ENCODE measurements around the gene CDKN3.

CDKN3 gene

DNA sequence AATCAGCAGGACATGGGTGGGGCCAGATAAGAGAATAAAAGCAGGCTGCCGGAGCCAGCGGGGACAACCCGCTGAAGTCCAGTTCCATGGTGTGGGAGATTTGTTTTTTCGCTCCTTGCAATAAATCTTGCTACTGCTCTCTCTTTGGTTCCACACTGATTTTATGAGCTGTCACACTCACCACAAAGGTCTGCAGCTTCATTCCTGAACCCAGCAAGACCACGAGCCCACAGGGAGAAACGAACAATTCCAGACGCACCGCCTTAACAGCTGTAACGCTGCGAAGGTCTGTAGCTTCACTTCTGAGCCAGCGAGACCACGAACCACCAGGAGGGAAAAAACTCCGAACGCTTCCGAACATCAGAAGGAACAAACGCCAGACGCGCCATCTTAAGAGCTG lies 47.2 kb downstream of the CDKN3 start:
- TF ChIP-seq, protein P1, sequence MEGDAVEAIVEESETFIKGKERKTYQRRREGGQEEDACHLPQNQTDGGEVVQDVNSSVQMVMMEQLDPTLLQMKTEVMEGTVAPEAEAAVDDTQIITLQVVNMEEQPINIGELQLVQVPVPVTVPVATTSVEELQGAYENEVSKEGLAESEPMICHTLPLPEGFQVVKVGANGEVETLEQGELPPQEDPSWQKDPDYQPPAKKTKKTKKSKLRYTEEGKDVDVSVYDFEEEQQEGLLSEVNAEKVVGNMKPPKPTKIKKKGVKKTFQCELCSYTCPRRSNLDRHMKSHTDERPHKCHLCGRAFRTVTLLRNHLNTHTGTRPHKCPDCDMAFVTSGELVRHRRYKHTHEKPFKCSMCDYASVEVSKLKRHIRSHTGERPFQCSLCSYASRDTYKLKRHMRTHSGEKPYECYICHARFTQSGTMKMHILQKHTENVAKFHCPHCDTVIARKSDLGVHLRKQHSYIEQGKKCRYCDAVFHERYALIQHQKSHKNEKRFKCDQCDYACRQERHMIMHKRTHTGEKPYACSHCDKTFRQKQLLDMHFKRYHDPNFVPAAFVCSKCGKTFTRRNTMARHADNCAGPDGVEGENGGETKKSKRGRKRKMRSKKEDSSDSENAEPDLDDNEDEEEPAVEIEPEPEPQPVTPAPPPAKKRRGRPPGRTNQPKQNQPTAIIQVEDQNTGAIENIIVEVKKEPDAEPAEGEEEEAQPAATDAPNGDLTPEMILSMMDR (IDR thresholded peaks at IDR 0.05; ENCODE audit: insufficient read depth, low read length, poor library complexity, severe bottlenecking) = no peak
- DNase-seq (ENCODE audit: extremely low read depth, insufficient read length) = no peak
- no peak overlapping the region for H3K4me3 ChIP-seq (replicated peaks; ENCODE audit: low read depth, low read length)

DNA sequence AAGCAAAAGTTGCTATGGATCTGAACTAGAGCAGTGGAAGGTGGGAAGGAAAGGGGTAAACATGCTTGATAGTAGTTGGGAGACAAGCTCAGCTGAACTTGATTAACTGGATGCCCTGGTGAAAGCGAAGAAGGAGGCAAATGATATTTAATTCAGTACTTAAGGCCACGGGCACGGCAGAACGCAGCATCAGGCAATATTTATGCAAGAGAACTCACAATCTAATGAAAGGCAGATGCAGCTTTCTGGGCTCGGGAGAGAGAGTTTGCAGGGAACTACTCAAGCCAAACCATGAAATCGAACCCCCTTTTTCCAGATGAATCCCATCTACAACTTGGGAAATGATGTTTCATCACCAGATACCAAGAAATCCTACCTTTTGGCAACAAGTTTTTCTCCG lies 47.9 kb downstream of the CDKN3 start:
- H3K27me3 ChIP-seq (replicated peaks; ENCODE audit: control insufficient read depth, insufficient read depth, low read length) = no peaks in the 10 kb centered on the region; the same call in 1 of the 2 replicates
- no peak overlapping the region for H3K4me3 ChIP-seq (replicated peaks; ENCODE audit: low read depth, low read length)
- TF ChIP-seq, protein P1 (IDR thresholded peaks at IDR 0.05; ENCODE audit: insufficient read depth, low read length, poor library complexity, severe bottlenecking) = no peak
- DNase-seq (ENCODE audit: extremely low read depth, insufficient read length) = no peak
- H3K36me3 ChIP-seq (ENCODE audit: control insufficient read depth, insufficient read depth, low read length) = no peaks in the 10 kb centered on the region

More for the DNA sequence above, 47.2 kb downstream of the CDKN3 start:
- Histone ChIP-seq H3K27me3 (replicated peaks; ENCODE audit: control insufficient read depth, insufficient read depth, low read length) (no peaks in the 10 kb centered on the region; the same call in 1 of the 2 replicates), H3K36me3 (ENCODE audit: control insufficient read depth, insufficient read depth, low read length) (no peaks in the 10 kb centered on the region)

DNA sequence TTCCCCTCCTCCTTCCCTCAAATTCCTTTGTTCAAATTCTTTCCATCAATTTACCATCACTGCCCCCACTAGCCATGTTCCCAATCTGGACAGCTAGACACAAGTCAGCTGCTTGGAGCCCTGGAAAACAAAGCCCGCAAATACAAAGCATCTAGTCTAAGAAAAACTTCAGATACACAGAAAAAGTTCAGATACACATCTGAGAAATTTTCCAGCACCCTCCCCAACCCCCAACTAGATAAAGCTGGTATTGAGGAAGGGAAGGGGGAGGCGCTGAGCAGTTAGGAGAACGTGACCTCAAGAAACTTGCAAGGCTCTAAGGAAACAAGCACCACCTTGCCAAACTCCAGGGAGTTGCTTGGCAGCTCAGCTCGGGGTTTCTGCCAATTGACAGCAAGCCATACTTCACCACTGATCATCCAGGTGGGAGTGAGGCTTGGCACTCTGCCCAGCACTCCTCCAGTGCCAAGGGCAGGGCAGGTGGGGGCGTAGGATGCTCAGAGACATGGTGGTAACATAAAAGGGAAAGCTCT lies 49.4 kb downstream of the CDKN3 start:
- TF ChIP-seq, protein P1 (IDR thresholded peaks at IDR 0.05; ENCODE audit: insufficient read depth, low read length, poor library complexity, severe bottlenecking) = no peak
- Histone ChIP-seq H3K4me3 (replicated peaks; ENCODE audit: low read depth, low read length) (no peak overlapping the region), H3K36me3 (ENCODE audit: control insufficient read depth, insufficient read depth, low read length) (no peaks in the 10 kb centered on the region), H3K27me3 (replicated peaks; ENCODE audit: control insufficient read depth, insufficient read depth, low read length) (no peaks in the 10 kb centered on the region; the same call in 1 of the 2 replicates)
- DNase-seq (ENCODE audit: extremely low read depth, insufficient read length) = no peak

DNA sequence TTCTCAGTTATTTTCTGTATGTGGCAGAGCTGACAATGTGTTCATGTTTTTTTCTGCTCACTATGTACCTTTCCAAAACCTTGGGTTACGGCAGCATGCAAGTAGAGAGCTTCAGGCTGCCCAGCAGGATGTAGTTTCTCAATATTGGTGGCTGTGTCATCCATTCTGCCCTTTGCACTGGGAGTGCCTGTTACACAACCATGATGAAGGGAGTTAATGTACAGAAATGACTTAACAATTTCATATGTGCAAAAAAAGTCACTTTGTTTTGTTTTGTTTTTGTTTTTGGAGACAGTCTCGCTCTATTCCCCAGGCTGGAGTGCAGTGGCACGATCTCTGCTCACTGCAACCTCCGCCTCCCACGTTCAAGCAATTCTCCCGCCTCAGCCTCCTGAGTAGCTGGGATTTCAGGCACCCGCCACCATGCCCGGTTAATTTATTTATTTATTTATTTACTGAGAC lies 50.5 kb downstream of the CDKN3 start:
- no peak overlapping the region for H3K4me3 ChIP-seq (replicated peaks; ENCODE audit: low read depth, low read length)
- no peak for DNase-seq (ENCODE audit: extremely low read depth, insufficient read length)
- TF ChIP-seq, protein P1 (IDR thresholded peaks at IDR 0.05; ENCODE audit: insufficient read depth, low read length, poor library complexity, severe bottlenecking) = no peak
- no peaks in the 10 kb centered on the region for H3K36me3 ChIP-seq (ENCODE audit: control insufficient read depth, insufficient read depth, low read length)
- H3K27me3 ChIP-seq (replicated peaks; ENCODE audit: control insufficient read depth, insufficient read depth, low read length) = no peaks in the 10 kb centered on the region; the same call in 1 of the 2 replicates

DNA sequence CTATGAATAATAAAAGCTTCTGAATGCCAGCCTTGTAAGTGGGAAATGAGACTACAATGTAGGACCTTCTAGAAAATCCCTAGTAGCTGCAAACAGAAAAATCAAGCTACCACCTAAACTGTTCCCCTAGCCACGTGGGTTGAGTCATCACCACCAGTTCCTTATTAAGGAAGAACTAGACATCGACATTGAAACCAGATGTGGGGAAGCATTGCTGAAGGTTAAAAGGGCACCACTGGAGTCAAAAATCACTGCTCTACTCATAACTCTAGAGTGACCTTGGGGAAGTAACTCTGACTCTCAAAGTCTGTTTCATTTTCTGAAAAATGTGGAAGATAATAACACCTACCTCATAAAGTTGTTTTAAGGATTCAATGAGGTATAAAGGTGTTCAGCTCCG lies 53.7 kb downstream of the CDKN3 start:
- Histone ChIP-seq H3K4me3 (replicated peaks; ENCODE audit: low read depth, low read length) (no peak overlapping the region), H3K27me3 (replicated peaks; ENCODE audit: control insufficient read depth, insufficient read depth, low read length) (no peaks in the 10 kb centered on the region), H3K36me3 (ENCODE audit: control insufficient read depth, insufficient read depth, low read length) (no peaks in the 10 kb centered on the region)
- DNase-seq (ENCODE audit: extremely low read depth, insufficient read length) = peak; percentile 27
- TF ChIP-seq, protein P1 (IDR thresholded peaks at IDR 0.05; ENCODE audit: insufficient read depth, low read length, poor library complexity, severe bottlenecking) = no peak
